NCI-H2107 treated with DMSO at 0.1 percent for 48 hours (cell line): Measurements from ENCODE around the gene BSDC1.
A peak's percentile ranks its signal among the peaks of the same experiment; 100 is the strongest.

ENCODE experiments used
- DNase-seq: peaks from one replicate; lab custom pipeline; 2025; ENCODE audit not compliant: unreplicated experiment; lab: John Stamatoyannopoulos, UW

The BSDC1 gene

GRCh38 chr1:32394890-32395432, 720 bp upstream of the BSDC1 start:
- DNase-seq, result no peak

- no peak for DNase-seq
Observed at GRCh38 chr1:32393832-32394140, 455 bp downstream of the BSDC1 start.

GRCh38 chr1:32393136-32393535, 1.1 kb downstream of the BSDC1 start:
- DNase-seq, result no peak

- DNase-seq, result no peak
Observed at GRCh38 chr1:32392325-32392724, 1.9 kb downstream of the BSDC1 start.

- no peak for DNase-seq
Observed at GRCh38 chr1:32390904-32391870, 3.1 kb downstream of the BSDC1 start.

GRCh38 chr1:32388641-32389040, 5.6 kb downstream of the BSDC1 start:
- DNase-seq, result no peak

GRCh38 chr1:32386676-32387392, 7.4 kb downstream of the BSDC1 start:
- DNase-seq, result no peak

- DNase-seq, result no peak
Observed at GRCh38 chr1:32380057-32380456, 14.2 kb downstream of the BSDC1 start.

- DNase-seq, result no peak
Observed at GRCh38 chr1:32377541-32378220, 16.6 kb downstream of the BSDC1 start.

GRCh38 chr1:32376199-32376598, 18.0 kb downstream of the BSDC1 start:
- DNase-seq, result no peak

- DNase-seq, result no peak
Observed at GRCh38 chr1:32373996-32374592, 20.1 kb downstream of the BSDC1 start.

- DNase-seq, result no peak
Observed at GRCh38 chr1:32372149-32372756, 22.0 kb downstream of the BSDC1 start.

GRCh38 chr1:32367912-32368635, 26.2 kb downstream of the BSDC1 start:
- no peak for DNase-seq

GRCh38 chr1:32365445-32365844, 28.8 kb downstream of the BSDC1 start:
- no peak for DNase-seq

- no peak for DNase-seq
Observed at GRCh38 chr1:32364836-32365235, 29.4 kb downstream of the BSDC1 start.

- no peak for DNase-seq
Observed at GRCh38 chr1:32363713-32364112, 30.5 kb downstream of the BSDC1 start.

GRCh38 chr1:32362474-32363313, 31.5 kb downstream of the BSDC1 start, which contains the start of the genes FAM229A and TSSK3:
TSS of gene FAM229A (minus strand) at chr1:32362485. CDS start at chr1:32362091, 394 bp downstream.
TSS of gene TSSK3 (plus strand) at chr1:32362539. CDS start at chr1:32362702, 163 bp downstream.
- DNase-seq, result no peak

- peak; percentile 7 for DNase-seq
Observed at GRCh38 chr1:32361674-32362473, 32.4 kb downstream of the BSDC1 start.
